HL-60/S4 treated with phorbol 12-myristate 13-acetate at 8.2 ng/mL for 4 days and 3 days (cell line): ENCODE measurements around the gene GPHB5.
"Not testable (repeated sequence)": the region's sequence is repeated elsewhere in the genome, so short reads cannot be mapped to it uniquely, and the experiment has no call there.

ENCODE experiments used
- in situ Hi-C: fragments of 300-500 bp; cut with MboI; formaldehyde crosslinking; loops from 2 replicates; pipeline ENCODE4 v1.15.0; 2022; ENCODE audit warnings: low sequenced_read_pairs

Gene GPHB5

GRCh38 chr14:63296060-63296563 lies 22.6 kb downstream of the GPHB5 start:
- in situ Hi-C loops, result no loop called here

DNA sequence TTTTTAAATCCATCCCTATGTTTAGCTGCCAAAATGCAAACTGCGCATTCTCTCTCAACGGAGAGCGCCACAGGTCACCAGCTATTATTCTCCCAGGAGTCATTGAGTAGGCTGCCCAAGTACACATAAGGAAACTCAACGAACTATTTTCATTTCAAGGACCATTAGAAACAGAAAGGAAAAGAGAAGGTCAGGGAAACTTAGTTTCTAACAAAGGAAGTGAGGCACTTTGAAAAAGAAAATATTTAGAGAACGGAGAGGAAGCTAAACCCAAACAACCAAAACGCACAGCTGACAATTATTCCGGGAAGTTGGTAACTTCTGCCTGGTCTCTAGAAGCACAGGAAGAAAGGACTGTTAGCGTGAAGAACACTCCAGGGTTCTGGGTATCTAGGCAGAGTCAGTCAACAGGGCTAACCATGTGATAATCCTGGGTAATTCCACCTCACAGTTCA lies 23.5 kb downstream of the GPHB5 start:
- in situ Hi-C loops, result no loop called here

- in situ Hi-C loops, result no loop called here
Measured at GRCh38 chr14:63292805-63293204, 25.9 kb downstream of the GPHB5 start.

GRCh38 chr14:63290741-63291430 lies 27.8 kb downstream of the GPHB5 start:
- in situ Hi-C loops, result no loop called here

DNA sequence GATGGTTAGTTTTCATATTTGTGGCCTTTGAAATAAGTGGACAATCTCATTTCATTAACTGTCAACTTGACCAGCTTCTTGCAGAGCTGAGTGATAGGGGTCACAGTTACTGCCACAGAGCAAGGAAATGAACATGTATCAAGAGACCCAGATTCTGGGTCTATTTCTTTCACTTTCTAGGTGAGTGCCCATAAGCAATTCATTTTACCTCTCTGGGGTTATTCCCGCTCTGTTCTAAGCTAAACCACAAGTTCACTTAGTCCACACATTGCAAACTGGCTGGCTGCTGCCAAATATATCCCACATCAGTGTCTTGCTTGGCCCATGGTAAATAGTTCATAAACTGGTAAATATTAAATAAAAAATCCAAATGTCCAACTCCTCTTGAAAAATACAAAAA lies 29.9 kb downstream of the GPHB5 start:
- in situ Hi-C loops, result no loop called here

DNA sequence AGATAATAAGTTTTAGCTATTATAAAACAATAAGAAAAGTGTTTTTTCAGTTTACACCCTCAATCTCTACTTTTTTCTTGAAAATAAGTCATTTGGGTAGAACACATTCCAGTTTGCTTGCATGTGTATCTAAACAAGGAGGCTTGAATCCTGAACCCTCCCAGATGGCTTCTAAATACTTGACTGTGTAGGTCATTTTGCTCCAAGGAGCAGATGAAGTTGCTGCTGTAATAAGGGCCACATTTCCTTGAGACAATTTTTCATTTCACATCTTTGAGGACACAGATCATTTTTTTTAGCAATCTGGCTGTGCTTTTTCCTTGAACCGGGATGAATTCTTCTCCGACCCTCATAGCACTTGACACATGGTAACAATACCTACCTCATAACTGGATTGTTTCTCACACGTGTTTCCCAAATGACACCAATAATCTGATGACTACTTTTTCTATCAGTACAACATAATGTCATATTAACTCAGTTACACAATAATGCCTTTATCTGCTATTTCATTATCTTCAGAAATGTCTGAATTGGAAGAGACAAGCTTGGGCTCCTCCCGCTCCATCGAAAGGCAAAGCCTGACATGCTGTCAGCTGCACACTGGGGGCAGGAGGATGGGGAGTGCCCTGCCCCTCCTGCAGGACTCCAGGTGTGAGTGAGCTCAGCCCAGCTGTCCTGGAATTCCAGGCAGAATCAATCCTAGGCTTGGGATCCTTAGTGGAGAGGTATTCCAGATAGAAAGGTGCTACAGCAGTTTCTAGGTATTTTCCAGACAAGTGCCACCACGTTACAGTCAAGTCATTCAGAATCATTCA lies 30.9 kb downstream of the GPHB5 start:
- in situ Hi-C loops, result no loop called here

DNA sequence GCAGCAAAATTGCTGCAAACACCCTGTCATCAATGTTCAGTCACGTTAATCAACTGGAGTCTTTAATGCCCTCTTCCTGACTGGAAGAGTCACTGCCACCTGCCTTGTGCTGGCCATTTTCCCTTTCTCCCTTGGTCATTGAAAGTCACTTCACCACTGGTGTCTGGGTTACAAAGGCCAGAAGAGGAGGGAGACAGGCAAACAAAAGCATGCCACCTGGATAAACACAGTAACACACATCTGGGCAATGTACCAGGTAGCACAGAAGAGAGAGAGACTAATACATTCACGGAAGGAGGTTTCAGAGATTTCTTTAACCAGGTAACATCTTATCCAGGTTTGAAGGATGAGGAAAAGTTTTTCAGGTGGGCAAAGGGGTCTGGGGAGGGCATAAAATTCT lies 32.7 kb downstream of the GPHB5 start:
- in situ Hi-C loops, result no loop called here

GRCh38 chr14:63283884-63284248 lies 34.9 kb downstream of the GPHB5 start:
- in situ Hi-C loops, result no loop called here

DNA sequence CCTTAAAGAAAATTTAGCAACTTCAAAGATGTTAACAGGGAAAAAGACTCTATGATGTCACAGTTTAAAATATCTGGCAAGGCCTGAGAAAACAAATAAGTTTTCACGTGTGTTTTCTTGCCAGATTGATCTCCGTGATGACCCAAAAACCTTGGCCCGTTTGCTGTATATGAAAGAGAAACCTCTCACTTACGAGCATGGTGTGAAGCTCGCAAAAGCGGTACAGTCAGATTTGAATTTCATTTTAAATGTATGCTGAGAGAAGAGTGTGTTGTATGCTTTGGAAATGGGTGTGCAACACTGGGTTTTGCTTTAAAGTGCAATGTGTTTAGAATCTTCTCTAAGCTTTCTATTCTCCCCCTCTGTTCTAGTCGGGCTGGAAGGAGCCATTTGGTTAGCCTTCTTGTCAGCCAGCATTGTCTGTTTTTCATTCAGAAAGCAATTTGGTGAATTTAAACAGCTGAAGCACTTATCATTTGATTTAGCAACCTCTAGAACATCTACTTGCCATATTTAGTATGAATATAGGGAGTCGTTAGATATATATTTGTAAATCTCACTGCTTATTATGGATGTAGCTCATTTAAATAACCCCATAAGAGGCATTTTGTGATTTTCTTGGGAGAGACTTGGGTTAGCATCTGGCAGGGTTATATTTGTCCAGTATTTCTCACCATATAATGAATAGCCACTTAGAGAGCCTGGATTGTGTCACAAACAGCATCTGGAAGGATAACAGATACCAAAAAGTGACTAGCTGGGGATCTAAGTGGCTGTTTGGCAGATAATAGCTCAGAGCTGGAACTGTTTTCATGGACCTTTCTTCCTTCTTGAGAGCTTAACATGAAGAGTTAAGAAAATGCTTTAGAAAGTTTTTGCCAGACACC lies 35.5 kb downstream of the GPHB5 start:
- in situ Hi-C loops, result no loop called here

DNA sequence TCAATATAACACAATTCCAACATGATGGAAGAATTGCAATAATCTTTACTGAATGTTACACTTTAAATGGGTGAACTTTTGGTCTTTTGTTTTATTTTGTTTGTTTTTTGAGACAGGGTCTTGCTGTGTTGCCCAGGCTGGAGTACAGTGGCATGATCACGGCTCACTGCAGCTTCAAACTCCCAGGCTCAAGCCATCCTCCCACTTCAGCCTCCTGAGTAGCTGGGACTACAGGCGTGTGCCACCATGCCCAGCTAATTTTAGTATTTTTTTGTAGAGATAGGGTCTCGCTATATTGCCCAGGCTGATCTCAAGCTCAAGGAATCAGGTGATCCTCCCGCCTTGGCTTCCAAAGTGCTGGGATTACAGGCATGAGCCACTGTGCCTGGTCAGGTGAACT lies 38.8 kb downstream of the GPHB5 start:
- in situ Hi-C loops, result not testable (repeated sequence)

DNA sequence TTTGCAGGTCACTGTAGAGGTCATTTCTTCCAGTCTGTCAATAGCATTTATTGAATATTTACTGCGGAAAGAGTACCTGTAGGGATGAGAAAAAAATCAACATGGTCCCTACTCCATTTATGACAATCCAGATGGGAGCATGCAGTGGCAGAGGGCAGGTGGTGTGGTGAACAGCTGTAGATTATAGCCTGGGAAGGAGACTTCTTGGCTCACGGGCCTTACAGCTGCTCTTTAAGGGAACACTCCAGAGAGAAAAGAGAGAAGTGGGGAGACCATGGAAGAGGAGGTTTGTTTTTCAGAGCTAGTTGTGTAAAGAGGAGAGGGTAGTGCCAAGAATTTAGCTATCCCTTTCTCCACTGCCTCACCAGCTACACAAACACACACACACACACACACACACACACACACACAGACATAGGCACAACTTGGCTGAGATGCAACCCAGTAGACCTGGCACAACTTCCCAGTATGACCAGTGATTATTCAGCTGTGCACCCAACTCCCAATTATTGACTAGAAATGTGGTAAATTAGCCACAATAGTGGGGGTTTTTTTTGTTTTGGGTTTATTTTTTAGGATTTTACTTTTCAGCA lies 41.0 kb downstream of the GPHB5 start:
- in situ Hi-C loops, result no loop called here

DNA sequence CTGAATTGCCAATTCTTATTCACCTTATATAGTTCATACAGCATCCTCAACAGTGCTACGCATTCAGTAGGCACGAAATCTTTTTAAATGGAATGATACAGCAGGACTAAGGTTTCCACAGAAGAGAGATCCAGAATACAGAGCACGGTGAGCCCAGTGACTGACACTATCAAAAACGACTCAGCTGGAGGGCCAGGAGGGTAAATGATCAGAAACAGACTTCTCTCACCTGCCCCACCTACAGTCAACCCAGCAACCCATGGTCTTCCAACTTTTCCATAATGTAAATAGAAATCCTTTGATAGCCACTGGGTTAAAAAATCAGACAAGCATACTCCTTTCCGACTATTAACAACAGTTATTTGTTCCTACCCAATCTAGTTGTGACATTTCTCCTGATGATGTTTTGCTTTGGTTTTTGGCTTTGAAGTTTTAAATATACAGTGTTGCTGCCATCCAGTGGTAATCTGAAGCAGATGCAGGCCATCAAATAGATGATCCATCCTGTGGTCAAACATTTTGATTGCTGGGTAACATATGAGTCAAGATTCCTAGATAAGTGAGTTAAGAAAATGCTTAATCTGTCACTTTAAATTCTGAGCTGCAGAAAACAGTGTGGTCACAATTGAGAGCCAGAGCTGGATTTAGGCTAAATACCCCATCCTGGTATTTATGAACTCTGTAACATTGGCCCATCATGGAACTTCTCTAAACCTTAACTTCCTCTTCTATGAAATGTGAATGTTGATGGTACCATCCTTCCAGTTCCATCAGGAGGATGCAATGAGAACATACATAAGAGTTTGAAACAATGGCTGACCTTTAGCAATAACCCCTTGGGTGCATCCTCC lies 42.0 kb downstream of the GPHB5 start:
- in situ Hi-C loops, result no loop called here

DNA sequence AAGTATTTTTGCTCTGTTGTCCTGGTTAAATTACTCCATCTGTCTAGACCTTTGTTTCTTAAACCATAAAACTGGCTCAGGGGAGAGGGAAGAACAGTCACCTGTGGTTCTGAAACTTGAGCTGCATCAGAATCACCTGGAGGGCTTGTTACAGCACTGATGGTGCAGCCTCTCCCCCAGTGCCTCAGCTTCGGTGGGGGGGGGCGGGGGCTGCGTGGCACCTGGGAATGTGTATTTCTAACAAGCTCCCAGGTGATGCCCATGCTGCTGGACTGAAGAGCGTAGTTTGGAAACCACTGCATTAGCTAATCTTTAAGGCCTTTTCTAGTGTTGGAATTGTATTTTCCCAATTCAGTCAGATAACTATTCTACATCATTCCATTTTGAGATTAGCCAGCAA lies 42.7 kb downstream of the GPHB5 start:
- in situ Hi-C loops, result no loop called here

GRCh38 chr14:63275611-63276010 lies 43.1 kb downstream of the GPHB5 start:
- in situ Hi-C loops, result no loop called here

DNA sequence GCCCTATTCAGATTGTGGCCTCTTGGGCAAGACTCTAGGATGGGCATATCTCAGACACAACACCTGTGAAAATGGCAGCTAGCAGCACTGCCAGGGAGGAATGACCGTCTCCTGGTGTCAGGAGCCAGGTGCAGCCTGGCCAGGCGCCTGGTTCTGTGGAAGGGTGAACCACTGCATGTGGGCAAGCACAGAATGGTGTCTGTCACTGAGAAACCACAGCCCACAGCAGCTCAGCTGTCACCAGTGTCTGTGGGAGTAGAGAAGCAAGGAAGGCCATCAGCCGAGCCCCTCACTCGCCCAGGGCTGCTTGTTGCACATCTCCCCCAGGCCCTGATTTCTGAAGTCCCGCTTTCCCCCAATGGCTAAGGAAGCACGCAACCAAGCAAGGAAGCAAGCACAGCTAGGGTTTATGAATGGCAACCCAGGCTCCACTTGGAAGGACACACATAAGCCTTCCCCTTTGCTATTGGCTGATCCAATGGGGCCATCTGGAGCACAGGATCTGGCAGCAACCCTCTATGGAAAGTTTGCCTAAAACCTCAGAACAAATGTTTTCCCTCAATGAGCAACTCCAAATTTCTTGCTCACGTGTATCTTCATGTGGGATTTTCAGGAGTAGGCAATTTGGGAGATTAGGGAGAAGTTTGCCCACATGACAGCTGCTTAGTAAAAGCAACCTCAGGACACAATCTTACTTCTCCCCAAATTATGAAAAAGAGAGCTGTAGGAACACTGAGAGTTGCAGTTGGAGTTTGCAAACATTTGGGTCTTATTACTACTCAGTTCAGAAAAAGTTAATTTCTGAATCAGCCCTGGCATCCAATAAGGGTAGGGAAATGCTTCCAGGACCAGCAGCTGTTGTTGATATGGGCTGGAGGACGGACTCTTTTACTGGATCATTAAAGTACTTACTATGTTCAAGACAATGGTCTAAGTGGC lies 44.7 kb downstream of the GPHB5 start:
- in situ Hi-C loops, result no loop called here

- in situ Hi-C loops, result no loop called here
Measured at GRCh38 chr14:63273129-63273528, 45.6 kb downstream of the GPHB5 start.

- in situ Hi-C loops, result no loop called here
Measured at GRCh38 chr14:63269561-63270225, 49.0 kb downstream of the GPHB5 start.

DNA sequence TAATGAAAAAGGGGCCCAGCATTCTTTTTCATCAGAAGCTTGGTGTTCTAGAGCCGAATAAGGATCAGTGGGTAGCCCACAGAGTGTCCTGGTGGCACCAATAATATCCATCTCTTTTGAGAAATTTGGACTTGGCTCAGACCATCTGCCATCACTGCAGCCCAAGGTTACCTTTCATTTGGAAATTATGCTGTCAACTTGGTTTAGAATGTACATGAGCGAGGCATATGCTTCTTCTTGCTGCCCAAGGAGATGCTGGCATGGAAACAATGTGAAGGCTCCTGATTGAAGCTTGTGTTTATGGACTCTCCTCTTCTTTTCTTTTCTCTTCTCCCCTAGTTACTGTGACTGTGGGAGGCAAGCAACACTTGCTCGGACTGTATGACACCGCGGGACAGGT lies 50.0 kb downstream of the GPHB5 start:
- in situ Hi-C loops, result no loop called here
